Raji (cell line): Measurements from ENCODE around the gene C2CD2.
A peak's percentile ranks its signal among the peaks of the same experiment; 100 is the strongest.

ENCODE experiments used
- POLR2A ChIP-seq: IDR thresholded peaks from 2 replicates; pipeline ENCODE4 v1.6.1; 2011; ENCODE audit warnings: low read depth, low read length, control low read depth; ENCODE audit not compliant: insufficient read depth

C2CD2 gene

DNA sequence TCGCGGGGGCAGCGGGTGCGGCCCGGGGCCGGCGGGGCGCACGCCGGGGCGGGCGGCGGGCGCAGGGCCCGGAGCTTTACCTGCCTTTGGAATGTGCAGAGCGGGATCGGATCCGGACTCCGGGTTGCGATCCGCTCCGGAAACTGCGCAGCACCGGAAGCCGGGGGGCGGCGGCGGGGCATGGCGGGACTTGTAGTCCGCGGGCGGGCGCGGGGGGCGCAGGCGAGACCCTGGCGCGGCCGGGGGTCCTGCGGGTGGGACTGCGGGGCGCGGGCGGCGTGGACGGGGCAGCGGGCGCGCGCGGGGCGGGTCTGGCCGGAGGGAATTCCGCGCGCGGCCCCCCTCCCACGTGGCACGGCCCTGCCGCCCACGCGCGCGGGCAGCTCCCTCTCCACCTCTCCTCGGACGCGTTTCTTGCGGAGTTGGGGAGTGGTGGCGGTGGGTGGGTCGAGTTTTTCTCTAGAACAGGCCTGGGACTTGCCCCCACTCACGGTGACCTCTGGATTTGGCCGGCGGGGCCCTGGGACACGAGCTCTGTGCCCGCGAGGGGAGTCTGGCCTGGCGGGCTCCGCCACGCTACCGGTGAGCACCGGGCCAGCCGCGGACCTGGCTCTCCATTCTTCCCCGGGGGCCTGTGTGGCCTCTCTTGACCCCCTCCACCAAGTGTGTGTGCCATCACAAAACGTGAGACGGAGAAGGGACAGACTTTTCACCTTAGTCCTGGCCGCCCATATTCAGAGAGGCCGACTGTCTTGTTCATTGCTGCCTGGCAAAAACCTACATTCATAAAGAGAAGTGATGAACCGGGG lies 74.4 kb downstream of the C2CD2 start, which contains the start of gene PRDM15:
TSS of gene PRDM15 (minus strand) at position 155 of the 809 bp plus-strand sequence. CDS start 18,981 bp downstream, outside the sequence.
- TF ChIP-seq POLR2A = peak; percentile 11; the same call in 1 of the 2 replicates

DNA sequence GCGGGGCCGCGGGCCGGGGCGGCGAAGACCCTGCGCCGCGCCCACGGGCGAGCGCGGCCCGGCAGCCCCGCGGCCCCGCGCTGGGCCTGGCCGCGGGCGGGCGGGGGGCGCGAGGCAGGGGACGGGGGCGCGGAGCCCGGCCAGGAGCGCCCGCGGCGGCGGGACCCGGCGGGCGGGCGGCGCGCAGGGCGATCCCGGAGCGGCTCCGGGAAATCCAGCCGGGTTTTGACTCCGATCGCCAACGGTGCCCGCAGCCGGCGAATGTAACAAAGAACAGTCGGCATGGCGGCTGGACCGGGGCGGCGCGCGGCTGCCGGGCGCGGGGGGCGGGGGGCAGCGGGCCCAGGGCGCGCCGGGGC lies 75.0 kb downstream of the C2CD2 start:
- no peak for TF ChIP-seq POLR2A

DNA sequence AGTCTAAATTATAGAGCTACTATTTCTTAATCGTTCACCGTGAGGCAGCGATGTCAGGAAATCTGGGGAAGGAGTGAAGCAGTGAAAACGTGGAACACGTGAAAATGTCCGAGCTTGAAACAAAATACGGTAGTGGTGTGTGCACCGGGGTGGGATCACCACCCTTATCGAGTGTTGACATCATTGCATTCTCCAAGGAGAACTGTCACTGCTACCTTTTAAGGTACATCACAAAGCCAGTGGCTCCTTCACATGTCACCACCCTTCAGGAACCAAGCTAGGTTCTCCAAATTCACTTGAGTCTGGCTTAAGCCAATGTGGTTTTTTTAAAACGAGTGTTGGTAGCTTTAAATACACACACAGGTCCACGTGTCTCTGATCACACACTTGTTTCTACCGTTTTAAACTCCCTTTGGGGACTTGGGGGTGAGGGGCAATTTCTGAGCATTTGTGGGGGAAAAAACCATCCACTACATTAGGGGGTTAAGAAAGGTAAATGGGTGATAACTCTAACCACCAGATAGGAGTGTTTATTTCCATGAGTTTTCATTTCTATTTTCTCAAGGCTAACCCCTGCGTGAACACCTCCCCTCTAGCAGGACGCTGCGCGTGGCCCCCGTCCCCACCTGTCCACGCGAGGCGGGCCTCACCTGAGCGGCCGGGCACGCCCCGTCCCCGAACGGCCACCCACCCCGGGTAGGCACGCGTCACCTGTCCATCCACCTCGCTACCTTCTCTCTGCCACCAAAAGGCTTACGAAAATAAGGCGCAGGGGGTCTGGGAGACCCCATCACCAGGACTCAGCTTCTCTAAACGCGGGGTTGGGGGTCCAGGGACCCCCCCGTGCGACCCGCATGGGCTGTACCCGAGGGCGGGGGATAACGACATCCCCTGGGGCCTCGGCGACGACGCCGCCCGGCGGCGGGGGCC lies 75.7 kb downstream of the C2CD2 start:
- TF ChIP-seq POLR2A = peak; percentile 68

DNA sequence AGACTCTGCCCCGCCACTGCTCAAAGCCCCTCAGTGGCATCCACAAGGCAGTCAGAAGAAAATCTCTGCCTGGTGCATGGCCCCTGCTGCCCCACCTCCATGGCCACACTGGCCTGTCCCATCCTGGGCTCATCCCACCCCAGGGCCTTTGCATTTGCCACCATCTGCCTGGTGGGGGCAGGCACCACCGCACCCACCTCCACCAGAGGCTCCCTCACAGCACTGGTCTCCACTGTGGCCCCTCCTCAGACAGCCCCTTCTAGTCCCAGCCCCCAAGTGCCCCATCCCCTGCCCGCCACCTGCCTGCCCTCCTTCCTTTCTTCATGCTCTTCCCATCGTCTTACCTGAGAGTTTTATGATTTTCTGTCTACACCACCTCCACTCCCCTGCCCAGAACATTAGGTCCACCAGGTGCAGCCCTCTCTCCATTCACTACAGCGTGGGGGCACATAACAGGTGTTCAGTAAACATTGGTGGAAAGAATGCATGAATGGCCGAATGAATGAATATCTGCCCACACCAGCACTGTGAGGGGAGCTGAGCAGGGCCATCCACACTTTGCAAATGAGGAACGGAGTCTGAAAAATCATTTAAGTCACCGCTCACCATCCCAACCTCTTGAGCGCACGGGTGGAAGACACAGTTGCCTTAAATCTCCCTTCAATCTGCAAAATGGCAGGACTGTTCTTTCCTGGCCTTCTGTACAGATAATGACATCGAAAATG lies 76.7 kb downstream of the C2CD2 start:
- no peak for TF ChIP-seq POLR2A

DNA sequence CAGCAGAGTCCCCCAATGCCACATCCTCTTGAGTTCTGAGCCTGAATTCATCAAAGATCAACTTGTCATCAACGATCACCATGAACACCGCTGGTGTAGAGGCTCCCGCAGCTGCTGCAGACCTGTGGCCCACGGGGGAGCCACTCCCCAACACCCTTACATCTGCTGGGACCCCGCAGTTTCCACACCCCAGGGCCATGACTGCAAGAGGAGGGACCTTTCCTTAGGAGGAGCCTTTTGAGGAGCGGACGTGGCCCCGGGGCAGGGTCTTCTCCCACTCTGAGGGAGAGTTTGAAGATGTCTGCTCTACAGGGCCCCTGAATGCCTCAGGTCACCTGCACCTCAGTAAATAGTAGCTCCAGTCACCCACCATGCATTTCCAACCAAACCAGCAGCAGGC lies 77.4 kb downstream of the C2CD2 start:
- 0 out of 2 replicates have a peak, but pooled peaks have one; percentile 13 for TF ChIP-seq POLR2A

DNA sequence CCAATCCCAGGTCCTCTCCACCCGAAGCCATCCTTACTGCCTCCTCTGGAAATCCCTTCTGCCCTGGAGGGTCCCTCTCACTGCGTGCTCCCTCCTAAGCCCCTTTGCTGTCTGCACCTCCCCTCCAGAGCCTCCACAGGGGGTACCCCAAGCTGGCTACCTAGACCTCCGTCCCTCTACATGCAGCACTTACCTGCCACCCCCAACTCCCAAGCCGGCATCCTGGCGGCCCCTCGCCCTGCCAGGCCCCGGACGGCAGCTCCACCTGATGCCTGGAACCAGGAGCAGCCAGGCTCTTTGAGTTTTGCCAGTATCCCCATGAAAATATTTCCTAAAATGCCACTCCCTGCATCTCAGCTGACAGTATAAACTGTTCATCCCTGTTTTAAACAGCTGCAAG lies 78.7 kb downstream of the C2CD2 start:
- TF ChIP-seq POLR2A = no peak

DNA sequence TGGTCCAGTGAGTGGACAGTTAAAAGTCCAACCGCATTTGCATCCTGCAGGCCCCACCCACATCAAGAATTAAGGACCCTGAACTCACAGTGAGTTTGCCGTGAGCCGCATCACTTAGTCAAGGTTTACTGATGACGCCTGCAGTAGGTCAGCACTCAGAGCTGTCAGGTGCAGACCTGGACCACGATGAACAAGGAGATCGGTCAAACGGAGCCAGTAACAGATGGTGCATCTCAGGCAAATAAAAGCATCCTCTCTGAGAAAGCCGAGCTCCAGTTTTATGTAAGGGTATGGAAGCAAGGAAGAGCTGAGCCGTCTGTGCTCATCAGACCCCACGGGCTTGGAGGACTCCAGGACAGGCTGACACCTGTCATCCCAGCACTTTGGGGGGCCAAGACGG lies 79.2 kb downstream of the C2CD2 start:
- TF ChIP-seq POLR2A = no peak

DNA sequence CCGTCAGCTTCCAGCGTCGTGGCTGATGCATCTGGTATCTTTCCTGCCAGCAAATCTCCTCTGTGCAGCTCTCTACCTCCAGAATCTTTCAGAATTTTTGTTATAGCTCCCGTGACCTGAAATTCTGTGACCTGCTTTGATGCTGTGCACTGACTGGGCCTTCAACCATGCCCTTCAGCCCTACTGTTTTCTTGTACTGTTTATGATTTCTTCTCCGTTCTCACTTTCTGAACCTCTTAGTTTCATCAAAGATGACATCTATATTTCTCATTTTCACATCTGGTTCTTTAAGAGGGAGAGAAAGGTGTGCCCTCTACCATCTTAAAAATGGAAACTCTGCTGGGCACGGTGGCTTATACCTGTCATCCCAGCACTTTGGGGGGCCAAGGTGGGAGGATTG lies 80.4 kb downstream of the C2CD2 start:
- no peak for TF ChIP-seq POLR2A

DNA sequence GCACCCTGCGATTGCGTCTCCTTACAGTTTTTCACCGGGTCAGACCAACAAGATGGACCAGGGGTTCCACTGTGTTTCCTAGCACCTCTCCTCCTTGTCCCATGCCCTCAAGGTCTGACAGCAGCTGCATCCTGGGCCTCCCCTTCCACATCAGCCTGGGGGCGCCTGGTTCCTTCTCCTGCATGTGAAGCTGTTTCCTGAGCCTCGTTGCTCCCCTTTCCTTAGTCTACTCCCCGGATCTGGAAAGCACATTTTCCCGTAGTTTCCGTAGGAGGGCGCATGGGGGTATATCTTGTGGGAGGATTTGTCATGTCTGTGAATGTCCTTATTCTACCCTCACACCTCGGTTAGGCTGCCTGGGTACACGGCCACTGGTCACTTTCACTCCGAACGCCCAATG lies 80.8 kb downstream of the C2CD2 start:
- TF ChIP-seq POLR2A = no peak

DNA sequence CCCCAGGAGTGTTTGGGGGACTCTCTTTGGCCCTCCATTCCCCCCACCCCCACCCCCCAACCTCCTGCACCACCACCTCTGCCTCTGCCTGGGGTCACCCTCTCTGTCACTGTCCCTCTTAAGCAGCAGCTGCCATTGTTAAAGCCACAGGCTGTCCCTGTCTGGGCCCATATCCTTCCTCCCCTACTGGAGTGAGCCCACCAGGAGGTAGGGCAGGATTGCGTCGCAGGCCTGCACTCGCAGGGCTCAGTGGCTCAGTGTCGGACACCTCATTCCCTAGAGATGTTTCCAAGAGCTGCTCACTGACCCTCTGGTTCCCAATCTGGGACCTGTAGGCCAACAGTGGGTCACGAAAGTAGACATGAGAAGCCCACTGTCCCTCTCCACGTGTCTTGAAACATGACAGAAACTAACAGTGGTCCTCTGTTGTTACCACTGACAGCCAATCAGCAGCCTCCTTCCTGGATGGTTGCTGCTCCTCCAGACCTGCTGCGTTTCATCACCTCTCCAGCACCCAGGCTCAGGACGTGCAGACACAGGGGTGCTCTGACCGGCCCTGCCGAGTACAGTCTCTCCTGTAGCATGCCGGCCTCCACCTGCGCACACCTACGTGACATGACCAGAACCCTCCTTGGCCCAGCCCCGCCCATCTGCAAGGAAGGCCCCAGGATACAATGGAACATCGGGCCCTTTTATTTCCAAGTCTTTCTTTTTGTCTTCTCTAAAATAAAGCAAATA lies 82.4 kb downstream of the C2CD2 start:
- no peak for TF ChIP-seq POLR2A

DNA sequence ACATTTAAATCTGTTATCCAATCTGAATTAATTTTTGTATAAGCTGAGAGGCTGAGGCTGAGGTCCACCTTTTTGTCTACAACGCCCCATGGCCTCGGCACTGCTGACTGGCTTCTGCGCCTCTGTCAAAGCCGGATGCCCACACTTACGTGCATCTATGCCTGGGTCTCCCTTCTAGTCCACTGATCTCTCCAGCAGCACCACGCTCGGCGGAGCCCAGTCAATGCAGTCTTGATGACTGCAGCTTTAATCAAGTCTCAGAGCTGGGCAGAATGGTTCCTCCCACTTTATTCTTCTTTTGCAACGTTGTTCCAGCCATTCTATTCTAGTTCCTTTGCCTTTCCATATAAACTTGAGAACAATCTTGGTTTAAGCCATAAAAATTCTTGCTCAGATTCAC lies 84.0 kb downstream of the C2CD2 start:
- TF ChIP-seq POLR2A = no peak

DNA sequence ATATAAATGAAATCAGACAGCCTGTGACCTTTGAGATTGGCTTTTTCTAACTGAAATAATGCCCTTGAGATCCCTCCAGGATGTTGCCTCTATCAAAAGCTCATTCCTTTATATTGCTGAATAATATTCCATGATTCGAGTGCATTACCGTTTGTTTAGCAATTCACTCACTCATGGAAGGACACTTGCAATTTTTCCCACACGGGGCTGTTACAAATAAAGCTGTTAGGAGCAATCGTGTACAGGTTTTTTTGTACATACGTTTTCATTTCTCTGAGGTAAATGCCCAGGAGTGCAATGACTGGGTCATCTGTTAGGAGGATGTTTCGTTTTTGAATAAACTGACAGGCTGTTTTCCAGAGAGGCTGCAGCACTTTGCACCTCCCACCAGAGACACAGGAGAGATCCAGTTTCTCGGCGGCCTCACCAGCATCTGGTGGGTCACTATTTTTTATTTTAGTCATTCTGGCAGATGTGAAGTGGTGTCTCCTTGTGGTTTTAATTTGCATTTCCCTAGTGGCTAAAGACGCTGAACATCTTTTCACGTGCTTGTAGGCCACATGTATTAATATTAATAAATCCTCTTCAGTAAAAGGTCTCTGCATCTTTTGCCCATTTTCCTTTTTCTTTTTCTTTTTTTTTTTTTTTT lies 85.6 kb downstream of the C2CD2 start:
- peak; percentile 41; the same call in 1 of the 2 replicates for TF ChIP-seq POLR2A

DNA sequence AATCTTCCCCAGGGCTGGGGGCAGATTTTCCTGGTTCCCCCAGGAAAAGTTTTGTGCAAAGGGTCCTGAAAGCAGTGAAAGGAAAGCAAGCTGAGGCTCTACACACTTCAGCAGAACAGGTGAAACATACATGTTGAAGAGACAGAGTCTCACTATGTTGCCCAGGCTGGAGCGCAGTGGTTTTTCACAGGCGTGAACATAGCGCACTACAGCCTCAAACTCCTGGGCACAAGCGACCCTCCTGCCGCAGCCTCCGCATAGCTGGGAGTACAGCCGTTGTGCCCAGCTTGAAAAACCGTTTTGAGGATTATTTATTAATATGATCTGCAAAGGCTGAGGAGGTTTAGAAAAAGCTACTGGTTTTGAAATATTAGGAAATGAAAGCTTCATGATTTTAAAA lies 86.5 kb downstream of the C2CD2 start:
- TF ChIP-seq POLR2A = no peak

DNA sequence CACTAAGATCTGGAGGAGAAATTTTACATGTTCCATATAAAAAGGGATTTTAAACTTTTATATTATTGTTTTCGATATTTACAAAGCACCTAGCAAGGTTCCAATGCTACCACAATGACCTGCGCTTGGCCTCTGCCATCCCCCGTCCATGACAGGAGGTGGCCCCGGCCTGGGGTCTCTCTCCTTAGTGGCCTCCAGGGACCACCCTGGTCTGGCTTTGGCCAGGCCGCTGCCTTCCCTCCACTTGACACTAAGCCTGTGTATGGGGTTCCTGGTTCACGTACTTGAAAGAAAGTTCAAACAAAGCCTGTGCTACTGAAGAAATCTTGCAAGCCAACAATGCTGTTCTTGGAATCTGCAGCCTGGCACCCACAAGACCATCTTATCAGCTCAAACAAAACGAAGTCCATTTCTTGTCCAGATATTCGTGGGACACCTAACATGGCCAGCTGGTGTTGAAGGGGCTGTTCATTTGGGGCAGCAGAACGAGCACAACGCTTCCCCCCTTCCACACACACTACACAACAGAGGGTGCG lies 87.5 kb downstream of the C2CD2 start:
- no peak for TF ChIP-seq POLR2A
